Measurements from ENCODE around the gene PITPNM1. TPM values are rescaled to one million over a fixed set of nuclear protein-coding genes. Genes with fewer than 3 reads are reported as not detected.

The PITPNM1 gene
- total RNA-seq, 1 experiment from 2014 or later = 9.7 TPM

Other genes with a start within 250 kb of the PITPNM1 start
- gene GRK2, start 238.9 kb downstream of the PITPNM1 start, total RNA-seq (2014; rRNA removed; shearing (Covaris generic)) = 45.2 and 49.7 TPM in 2 replicates
- 15.3 and 19.9 TPM in 2 replicates for gene ANKRD13D, start 216.1 kb downstream of the PITPNM1 start, total RNA-seq (2014; rRNA removed; shearing (Covaris generic))
- 2.5 TPM in 2 replicates for gene SSH3, start 201.8 kb downstream of the PITPNM1 start, total RNA-seq (2014; rRNA removed; shearing (Covaris generic))
- 35.4 and 37.5 TPM in 2 replicates for gene POLD4, start 151.8 kb downstream of the PITPNM1 start, total RNA-seq (2014; rRNA removed; shearing (Covaris generic))
- gene CLCF1, start 131.8 kb downstream of the PITPNM1 start, total RNA-seq (2014; rRNA removed; shearing (Covaris generic)) = 5.2 and 6.1 TPM in 2 replicates
- 9.4 and 11.7 TPM in 2 replicates for gene RAD9A, start 113.4 kb downstream of the PITPNM1 start, total RNA-seq (2014; rRNA removed; shearing (Covaris generic))
- gene PPP1CA, start 103.5 kb downstream of the PITPNM1 start, total RNA-seq (2014; rRNA removed; shearing (Covaris generic)) = 169 and 197 TPM in 2 replicates
- not detected in 2 replicates for gene TBC1D10C, start 101.3 kb downstream of the PITPNM1 start, total RNA-seq (2014; rRNA removed; shearing (Covaris generic))
- gene CARNS1, start 89.7 kb downstream of the PITPNM1 start, total RNA-seq (2014; rRNA removed; shearing (Covaris generic)) = 0.05 and 0.08 TPM in 2 replicates
- 25.9 and 33.5 TPM in 2 replicates for gene RPS6KB2, start 76.9 kb downstream of the PITPNM1 start, total RNA-seq (2014; rRNA removed; shearing (Covaris generic))
- 1.1 TPM in 1 of 2 replicates, not detected in the other for gene PTPRCAP, start 67.7 kb downstream of the PITPNM1 start, total RNA-seq (2014; rRNA removed; shearing (Covaris generic))
- gene CORO1B, start 61.9 kb downstream of the PITPNM1 start, total RNA-seq (2014; rRNA removed; shearing (Covaris generic)) = 25.5 and 30.1 TPM in 2 replicates
- not detected in 2 replicates for gene GPR152, start 52.6 kb downstream of the PITPNM1 start, total RNA-seq (2014; rRNA removed; shearing (Covaris generic))
- gene CABP4, start 50.0 kb downstream of the PITPNM1 start, total RNA-seq (2014; rRNA removed; shearing (Covaris generic)) = 1.2 and 2.6 TPM in 2 replicates
- 7.6 TPM in 2 replicates for gene TMEM134, start 36.1 kb downstream of the PITPNM1 start, total RNA-seq (2014; rRNA removed; shearing (Covaris generic))
- 39.8 and 45.4 TPM in 2 replicates for gene AIP, start 22.3 kb downstream of the PITPNM1 start, total RNA-seq (2014; rRNA removed; shearing (Covaris generic))
- 15.8 and 15.9 TPM in 2 replicates for gene CDK2AP2, start 2.8 kb upstream of the PITPNM1 start, total RNA-seq (2014; rRNA removed; shearing (Covaris generic))
- gene CABP2, start 18.1 kb upstream of the PITPNM1 start, total RNA-seq (2014; rRNA removed; shearing (Covaris generic)) = not detected in 2 replicates
- gene GSTP1, start 78.4 kb upstream of the PITPNM1 start, total RNA-seq (2014; rRNA removed; shearing (Covaris generic)) = 192 and 275 TPM in 2 replicates
- gene NDUFV1, start 101.6 kb upstream of the PITPNM1 start, total RNA-seq (2014; rRNA removed; shearing (Covaris generic)) = 116 and 137 TPM in 2 replicates
- gene NUDT8, start 124.6 kb upstream of the PITPNM1 start, total RNA-seq (2014; rRNA removed; shearing (Covaris generic)) = 0.76 and 2.4 TPM in 2 replicates
- gene TBX10, start 134.4 kb upstream of the PITPNM1 start, total RNA-seq (2014; rRNA removed; shearing (Covaris generic)) = not detected in 2 replicates
- gene ACY3, start 145.4 kb upstream of the PITPNM1 start, total RNA-seq (2014; rRNA removed; shearing (Covaris generic)) = 0.18 TPM in 1 of 2 replicates, not detected in the other
- gene ALDH3B2, start 169.3 kb upstream of the PITPNM1 start, total RNA-seq (2014; rRNA removed; shearing (Covaris generic)) = not detected in 2 replicates